Measurements from ENCODE around the gene MANF.

GRCh38 chr3:51400166-51400565, 15.1 kb downstream of the MANF start:
- TF ChIP-seq, protein P1, sequence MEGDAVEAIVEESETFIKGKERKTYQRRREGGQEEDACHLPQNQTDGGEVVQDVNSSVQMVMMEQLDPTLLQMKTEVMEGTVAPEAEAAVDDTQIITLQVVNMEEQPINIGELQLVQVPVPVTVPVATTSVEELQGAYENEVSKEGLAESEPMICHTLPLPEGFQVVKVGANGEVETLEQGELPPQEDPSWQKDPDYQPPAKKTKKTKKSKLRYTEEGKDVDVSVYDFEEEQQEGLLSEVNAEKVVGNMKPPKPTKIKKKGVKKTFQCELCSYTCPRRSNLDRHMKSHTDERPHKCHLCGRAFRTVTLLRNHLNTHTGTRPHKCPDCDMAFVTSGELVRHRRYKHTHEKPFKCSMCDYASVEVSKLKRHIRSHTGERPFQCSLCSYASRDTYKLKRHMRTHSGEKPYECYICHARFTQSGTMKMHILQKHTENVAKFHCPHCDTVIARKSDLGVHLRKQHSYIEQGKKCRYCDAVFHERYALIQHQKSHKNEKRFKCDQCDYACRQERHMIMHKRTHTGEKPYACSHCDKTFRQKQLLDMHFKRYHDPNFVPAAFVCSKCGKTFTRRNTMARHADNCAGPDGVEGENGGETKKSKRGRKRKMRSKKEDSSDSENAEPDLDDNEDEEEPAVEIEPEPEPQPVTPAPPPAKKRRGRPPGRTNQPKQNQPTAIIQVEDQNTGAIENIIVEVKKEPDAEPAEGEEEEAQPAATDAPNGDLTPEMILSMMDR (IDR thresholded peaks at IDR 0.05), result no peak
- no peak for TF ChIP-seq POLR2A (IDR thresholded peaks at IDR 0.05)
